ENCODE results near the gene KRT83. TPM values are rescaled to one million over a fixed set of nuclear protein-coding genes. Genes with fewer than 3 reads are reported as not detected.
A peak's percentile ranks its signal among the peaks of the same experiment; 100 is the strongest.

Gene KRT83
- total RNA-seq, result not detected

DNA sequence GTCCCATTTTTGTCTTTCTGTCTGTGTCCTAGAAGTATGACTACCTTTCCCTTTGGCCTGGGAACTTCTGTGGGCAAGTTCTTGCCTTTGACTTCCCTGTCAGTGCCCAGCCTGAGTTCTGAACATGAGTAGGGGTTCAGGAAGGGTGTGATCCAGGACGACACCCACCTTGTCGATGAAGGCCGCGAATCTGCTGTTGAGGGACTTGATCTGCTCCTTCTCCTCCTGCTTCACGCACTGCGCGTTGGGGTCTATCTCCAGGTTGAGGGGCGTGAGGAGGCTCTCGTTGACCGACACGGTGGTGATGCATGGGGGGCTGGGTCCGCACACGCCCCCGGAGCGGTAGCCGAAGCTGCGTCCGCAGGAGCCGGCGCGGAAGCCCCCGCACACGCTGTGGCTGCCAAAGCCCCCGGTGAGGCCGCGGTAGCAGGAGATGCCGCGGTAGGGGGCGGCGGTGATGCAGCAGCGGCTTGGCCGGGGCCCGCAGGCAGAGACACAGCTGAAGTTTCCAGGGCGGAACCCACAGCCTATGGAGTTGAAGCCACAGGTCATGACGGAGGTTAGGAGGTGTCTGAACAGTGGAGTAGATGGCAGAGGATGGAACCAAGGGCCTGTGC, at the start of gene KRT83:
KRT83 (minus strand) TSS at position 615 of the 617 bp plus-strand sequence; CDS start at position 552, 63 bp downstream.
- H3K4me3 Mint-ChIP-seq, result no peak within 1 kb of the TSS
- no peaks in the 10 kb centered on the region for H3K4me1 Mint-ChIP-seq (ENCODE audit: low read depth)
- no peak within 1 kb of the TSS for H3K27ac Mint-ChIP-seq
- DNase-seq, result no peak
- H3K36me3 Mint-ChIP-seq (ENCODE audit: insufficient read depth in 2 of 2), result no peaks in the 10 kb centered on the region
- peaks cover 57% of the 10 kb centered on the region for H3K27me3 Mint-ChIP-seq (ENCODE audit: low read depth)
- ATAC-seq (replicated peaks in 1 of 2), result no peak
- H3K9me3 Mint-ChIP-seq, result no peaks in the 10 kb centered on the region

DNA sequence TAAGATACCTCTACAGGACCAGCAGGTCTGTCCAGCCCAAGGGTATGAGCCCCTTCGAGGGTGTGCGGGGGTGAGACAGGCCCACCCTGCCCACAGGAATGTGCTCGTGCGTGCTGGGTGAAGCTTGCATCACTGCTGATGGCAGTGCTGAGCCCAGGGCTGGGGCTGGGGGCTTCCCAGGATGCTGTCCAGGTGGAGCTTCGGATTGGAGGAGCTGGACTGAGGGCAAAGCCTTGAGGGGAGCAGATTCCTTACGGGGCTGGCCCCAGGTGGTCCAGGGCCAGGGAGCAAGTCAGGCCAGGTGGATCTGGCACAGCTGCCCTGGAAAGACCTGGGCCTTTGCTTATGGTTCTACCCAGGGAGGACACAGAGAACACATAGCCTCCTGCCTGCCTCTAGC, 48.6 kb upstream of the KRT83 start:
- H3K4me1 Mint-ChIP-seq (ENCODE audit: low read depth), result no peaks in the 10 kb centered on the region
- H3K27me3 Mint-ChIP-seq (ENCODE audit: low read depth), result peaks cover 12% of the 10 kb centered on the region
- H3K36me3 Mint-ChIP-seq (ENCODE audit: insufficient read depth in 2 of 2), result no peaks in the 10 kb centered on the region
- no peak overlapping the region for H3K4me3 Mint-ChIP-seq
- H3K27ac Mint-ChIP-seq, result no peak overlapping the region
- ATAC-seq (replicated peaks in 1 of 2), result no peak
- DNase-seq, result no peak
- no peaks in the 10 kb centered on the region for H3K9me3 Mint-ChIP-seq

- no peaks in the 10 kb centered on the region for H3K4me1 Mint-ChIP-seq (ENCODE audit: low read depth)
- H3K4me3 Mint-ChIP-seq, result no peak overlapping the region
- ATAC-seq (replicated peaks in 1 of 2) (no peak), DNase-seq (no peak)
- H3K27me3 Mint-ChIP-seq (ENCODE audit: low read depth), result peaks cover 12% of the 10 kb centered on the region
- H3K27ac Mint-ChIP-seq, result no peak overlapping the region
- no peaks in the 10 kb centered on the region for H3K36me3 Mint-ChIP-seq (ENCODE audit: insufficient read depth in 2 of 2)
- H3K9me3 Mint-ChIP-seq, result no peaks in the 10 kb centered on the region
Measured at GRCh38 chr12:52369211-52369610, 48.0 kb upstream of the KRT83 start.

- ATAC-seq (replicated peaks in 1 of 2) (no peak), DNase-seq (no peak)
- no peaks in the 10 kb centered on the region for H3K4me1 Mint-ChIP-seq (ENCODE audit: low read depth)
- H3K27ac Mint-ChIP-seq, result no peak overlapping the region
- H3K4me3 Mint-ChIP-seq, result no peak overlapping the region
- peaks cover 12% of the 10 kb centered on the region for H3K27me3 Mint-ChIP-seq (ENCODE audit: low read depth)
- no peaks in the 10 kb centered on the region for H3K36me3 Mint-ChIP-seq (ENCODE audit: insufficient read depth in 2 of 2)
- H3K9me3 Mint-ChIP-seq, result no peaks in the 10 kb centered on the region
Measured at GRCh38 chr12:52368508-52368907, 47.3 kb upstream of the KRT83 start.

GRCh38 chr12:52367876-52368275, 46.7 kb upstream of the KRT83 start:
- no peaks in the 10 kb centered on the region for H3K9me3 Mint-ChIP-seq
- no peak for ATAC-seq (replicated peaks in 1 of 2)
- H3K4me1 Mint-ChIP-seq (ENCODE audit: low read depth), result no peaks in the 10 kb centered on the region
- DNase-seq, result no peak
- no peaks in the 10 kb centered on the region for H3K36me3 Mint-ChIP-seq (ENCODE audit: insufficient read depth in 2 of 2)
- H3K4me3 Mint-ChIP-seq, result no peak overlapping the region
- peaks cover 12% of the 10 kb centered on the region for H3K27me3 Mint-ChIP-seq (ENCODE audit: low read depth)
- no peak overlapping the region for H3K27ac Mint-ChIP-seq

DNA sequence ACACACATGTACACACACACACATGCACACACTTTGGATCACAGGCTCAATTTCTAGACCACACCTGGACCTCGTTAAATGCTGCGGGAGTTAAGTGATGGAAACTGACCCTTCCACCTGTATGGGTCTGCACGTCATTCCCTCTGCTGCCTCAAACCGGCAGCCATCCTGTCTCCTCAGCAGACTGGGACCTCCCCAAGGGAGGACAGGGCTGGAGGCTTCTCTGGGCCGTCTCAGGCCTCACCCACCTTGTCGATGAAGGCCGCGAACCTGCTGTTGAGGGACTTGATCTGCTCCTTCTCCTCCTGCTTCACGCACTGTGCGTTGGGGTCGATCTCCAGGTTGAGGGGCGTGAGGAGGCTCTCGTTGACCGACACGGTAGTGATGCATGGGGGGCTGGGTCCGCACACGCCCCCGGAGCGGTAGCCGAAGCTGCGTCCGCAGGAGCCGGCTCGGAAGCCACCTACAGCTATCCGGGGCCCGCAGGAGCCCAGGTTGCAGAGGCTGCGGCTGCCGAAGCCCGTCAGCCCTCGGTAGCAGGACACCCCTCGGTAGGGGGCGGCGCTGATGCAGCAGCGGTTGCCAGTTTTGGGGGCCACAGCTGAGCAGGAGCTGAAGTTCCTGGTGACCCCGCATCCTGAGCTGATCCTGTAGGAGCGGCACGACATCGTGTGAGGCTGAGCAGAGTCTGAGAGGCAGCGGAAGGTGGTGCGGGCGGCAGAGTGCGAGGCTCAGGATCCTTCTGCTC, 45.7 kb upstream of the KRT83 start, which contains the start of gene KRT85:
KRT85 (minus strand) TSS at position 744 of the 748 bp plus-strand sequence; CDS start at position 668, 76 bp downstream.
- H3K4me3 Mint-ChIP-seq, result no peak within 1 kb of the TSS
- H3K36me3 Mint-ChIP-seq (ENCODE audit: insufficient read depth in 2 of 2), result no peaks in the 10 kb centered on the region
- no peak within 1 kb of the TSS for H3K27ac Mint-ChIP-seq
- no peaks in the 10 kb centered on the region for H3K4me1 Mint-ChIP-seq (ENCODE audit: low read depth)
- ATAC-seq (replicated peaks in 1 of 2) (no peak), DNase-seq (no peak)
- no peaks in the 10 kb centered on the region for H3K9me3 Mint-ChIP-seq
- H3K27me3 Mint-ChIP-seq (ENCODE audit: low read depth), result peaks cover 12% of the 10 kb centered on the region

DNA sequence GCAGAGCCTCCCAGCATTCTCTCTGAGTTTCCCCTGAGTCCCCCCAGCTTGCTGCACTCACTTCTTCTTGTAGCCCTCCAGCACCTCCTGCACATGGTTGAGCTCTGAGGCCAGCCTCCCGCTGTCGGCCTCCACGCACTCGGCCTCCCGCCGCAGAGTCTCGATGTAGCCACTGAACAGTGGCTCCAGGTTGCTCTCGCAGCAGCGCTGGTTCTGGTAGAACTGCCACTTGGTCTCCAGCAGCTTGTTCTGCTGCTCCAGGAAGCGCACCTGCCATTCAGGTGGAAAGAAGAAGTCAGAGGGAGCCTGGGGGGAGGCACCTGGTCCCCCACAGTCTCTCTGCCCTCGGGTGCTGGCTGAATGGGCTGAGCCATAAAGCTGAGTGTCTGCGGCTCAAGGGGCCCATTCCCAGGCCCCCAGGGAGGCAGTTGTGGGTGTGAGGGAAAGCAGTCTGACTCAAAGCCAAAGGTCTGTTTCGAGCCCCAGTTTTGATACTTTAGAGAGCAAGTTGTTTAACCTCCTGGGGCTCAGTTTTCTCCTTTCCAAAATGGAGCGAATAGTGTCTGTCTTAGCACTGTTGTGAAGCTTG, 43.8 kb upstream of the KRT83 start:
- no peak overlapping the region for H3K27ac Mint-ChIP-seq

DNA sequence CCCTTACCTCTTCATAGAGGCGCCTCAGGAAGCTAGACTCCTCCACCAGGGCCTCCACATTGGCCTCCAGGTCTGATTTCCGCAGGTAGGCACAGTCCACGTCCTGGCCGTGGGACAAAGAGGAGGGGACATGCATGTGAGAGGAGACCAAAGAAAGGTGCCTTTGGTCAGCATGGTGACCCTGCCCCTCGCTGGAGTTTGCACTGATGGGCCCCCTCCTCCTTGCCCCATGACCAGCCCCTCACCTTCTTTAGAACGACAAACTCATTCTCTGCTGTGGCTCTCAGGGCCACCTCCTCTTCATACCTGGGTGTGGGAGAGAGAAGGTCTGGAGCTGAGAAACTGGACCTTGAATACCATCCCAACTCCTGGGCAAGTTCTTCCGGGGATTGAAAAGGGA, 42.9 kb upstream of the KRT83 start:
- Mint-ChIP-seq H3K4me1 (ENCODE audit: low read depth) (peaks cover 6% of the 10 kb centered on the region), H3K27me3 (ENCODE audit: low read depth) (peaks cover 6% of the 10 kb centered on the region), H3K36me3 (ENCODE audit: insufficient read depth in 2 of 2) (no peaks in the 10 kb centered on the region), H3K9me3 (no peaks in the 10 kb centered on the region), H3K4me3 (no peak overlapping the region), H3K27ac (no peak overlapping the region)
- ATAC-seq (replicated peaks in 1 of 2) (no peak), DNase-seq (no peak)

More for the DNA sequence above, 43.8 kb upstream of the KRT83 start:
- ATAC-seq (replicated peaks in 1 of 2) (no peak), DNase-seq (no peak)
- Mint-ChIP-seq H3K9me3 (no peaks in the 10 kb centered on the region), H3K27me3 (ENCODE audit: low read depth) (peaks cover 6% of the 10 kb centered on the region), H3K4me1 (ENCODE audit: low read depth) (no peaks in the 10 kb centered on the region), H3K36me3 (ENCODE audit: insufficient read depth in 2 of 2) (no peaks in the 10 kb centered on the region), H3K4me3 (no peak overlapping the region)

DNA sequence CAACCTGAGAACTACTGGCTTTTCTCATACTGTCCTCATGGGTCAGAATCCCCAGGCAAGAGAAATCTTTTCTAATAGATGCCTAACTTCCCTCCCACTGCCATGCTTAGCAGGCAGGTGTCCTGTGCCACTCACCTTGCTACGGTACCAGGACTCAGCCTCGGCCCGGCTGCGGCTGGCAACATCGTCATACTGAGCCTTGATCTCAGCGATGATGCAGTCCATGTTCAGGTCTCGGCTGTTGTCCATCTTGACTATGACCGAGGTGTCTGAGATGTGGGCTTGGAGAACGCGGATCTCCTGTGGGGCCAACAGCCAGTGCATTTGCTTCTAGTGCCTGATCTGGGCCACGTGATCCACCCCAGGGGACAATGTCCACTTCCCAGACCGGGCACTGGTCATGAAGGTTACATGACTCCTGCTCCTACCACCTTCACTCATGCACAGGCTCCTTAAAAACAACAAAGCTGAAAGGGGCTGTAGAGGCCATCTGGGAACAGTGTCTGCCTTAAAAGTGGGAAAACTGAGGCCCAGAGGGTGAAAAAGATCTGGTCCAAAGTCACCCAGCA, 42.0 kb upstream of the KRT83 start:
- DNase-seq (no peak), ATAC-seq (replicated peaks in 1 of 2) (no peak)
- H3K36me3 Mint-ChIP-seq (ENCODE audit: insufficient read depth in 2 of 2), result no peaks in the 10 kb centered on the region
- peaks cover 15% of the 10 kb centered on the region for H3K4me1 Mint-ChIP-seq (ENCODE audit: low read depth)
- no peak overlapping the region for H3K4me3 Mint-ChIP-seq
- no peaks in the 10 kb centered on the region for H3K9me3 Mint-ChIP-seq
- H3K27ac Mint-ChIP-seq, result no peak overlapping the region
- no peaks in the 10 kb centered on the region for H3K27me3 Mint-ChIP-seq (ENCODE audit: low read depth)

- Mint-ChIP-seq H3K36me3 (ENCODE audit: insufficient read depth in 2 of 2) (no peaks in the 10 kb centered on the region), H3K27me3 (ENCODE audit: low read depth) (no peaks in the 10 kb centered on the region), H3K9me3 (no peaks in the 10 kb centered on the region), H3K4me3 (no peak overlapping the region), H3K4me1 (ENCODE audit: low read depth) (peaks cover 15% of the 10 kb centered on the region), H3K27ac (no peak overlapping the region)
- DNase-seq (no peak), ATAC-seq (replicated peaks in 1 of 2) (no peak)
Measured at GRCh38 chr12:52362118-52362726, 41.0 kb upstream of the KRT83 start.

GRCh38 chr12:52361553-52361952, 40.4 kb upstream of the KRT83 start:
- ATAC-seq (replicated peaks in 1 of 2), result peak in 1 of 2 donors; percentile 15
- Mint-ChIP-seq H3K4me3 (no peak overlapping the region), H3K27ac (no peak overlapping the region), H3K4me1 (ENCODE audit: low read depth) (peaks cover 15% of the 10 kb centered on the region), H3K27me3 (ENCODE audit: low read depth) (no peaks in the 10 kb centered on the region), H3K9me3 (no peaks in the 10 kb centered on the region), H3K36me3 (ENCODE audit: insufficient read depth in 2 of 2) (no peaks in the 10 kb centered on the region)
- no peak for DNase-seq

- ATAC-seq (replicated peaks in 1 of 2) (no peak), DNase-seq (no peak)
- Mint-ChIP-seq H3K36me3 (ENCODE audit: insufficient read depth in 2 of 2) (no peaks in the 10 kb centered on the region), H3K27me3 (ENCODE audit: low read depth) (no peaks in the 10 kb centered on the region), H3K4me1 (ENCODE audit: low read depth) (peaks cover 15% of the 10 kb centered on the region), H3K9me3 (no peaks in the 10 kb centered on the region), H3K4me3 (no peak overlapping the region), H3K27ac (no peak overlapping the region)
Measured at GRCh38 chr12:52360663-52361271, 39.6 kb upstream of the KRT83 start.

Data from activated T-cell treated with anti-CD3 and anti-CD28 coated beads, Interleukin-2, amount 50 U/mL, for 72 hours (primary cell).